SK-N-DZ (cell line): ENCODE measurements around the gene RIOX2.

Source experiments
- DNase-seq: peaks from one replicate; pipeline ENCODE4 v3.0.0-alpha.2; 2015; ENCODE audit warnings: low spot score

The RIOX2 gene

GRCh38 chr3:97990624-97991292 is 18.5 kb upstream of the RIOX2 start:
- DNase-seq, result no peak

- DNase-seq, result no peak
Measured at GRCh38 chr3:97988784-97989568, 16.7 kb upstream of the RIOX2 start.

- DNase-seq, result no peak
Measured at GRCh38 chr3:97987306-97987705, 15.1 kb upstream of the RIOX2 start.

GRCh38 chr3:97983933-97984491 is 11.8 kb upstream of the RIOX2 start:
- DNase-seq, result no peak

- DNase-seq, result no peak
Measured at GRCh38 chr3:97981886-97982285, 9.7 kb upstream of the RIOX2 start.

GRCh38 chr3:97979610-97980009 is 7.4 kb upstream of the RIOX2 start:
- peak; percentile 36 for DNase-seq

GRCh38 chr3:97975466-97975865 is 3.2 kb upstream of the RIOX2 start:
- DNase-seq, result no peak

GRCh38 chr3:97974996-97975395 is 2.8 kb upstream of the RIOX2 start:
- no peak for DNase-seq

GRCh38 chr3:97972976-97973375 is 745 bp upstream of the RIOX2 start:
- no peak for DNase-seq

- DNase-seq, result no peak
Measured at GRCh38 chr3:97970956-97971620, 1.1 kb downstream of the RIOX2 start.

GRCh38 chr3:97970156-97970555 is 2.1 kb downstream of the RIOX2 start:
- no peak for DNase-seq

- DNase-seq, result no peak
Measured at GRCh38 chr3:97969541-97969940, 2.7 kb downstream of the RIOX2 start.

GRCh38 chr3:97968376-97968775 is 3.9 kb downstream of the RIOX2 start:
- no peak for DNase-seq

GRCh38 chr3:97967966-97968365 is 4.3 kb downstream of the RIOX2 start:
- DNase-seq, result no peak

- DNase-seq, result no peak
Measured at GRCh38 chr3:97960993-97961766, 11.1 kb downstream of the RIOX2 start.

- no peak for DNase-seq
Measured at GRCh38 chr3:97960551-97960950, 11.7 kb downstream of the RIOX2 start.

- DNase-seq, result no peak
Measured at GRCh38 chr3:97959872-97960271, 12.4 kb downstream of the RIOX2 start.

- no peak for DNase-seq
Measured at GRCh38 chr3:97958796-97959195, 13.4 kb downstream of the RIOX2 start.

GRCh38 chr3:97958396-97958795 is 13.8 kb downstream of the RIOX2 start:
- DNase-seq, result no peak

GRCh38 chr3:97957617-97958311 is 14.5 kb downstream of the RIOX2 start:
- no peak for DNase-seq

GRCh38 chr3:97956051-97956450 is 16.2 kb downstream of the RIOX2 start:
- DNase-seq, result no peak
